Breast epithelium (tissue), 3 donors: ENCODE results near the gene RUVBL2.

ENCODE experiments used
- POLR2A ChIP-seq: fragments of 450-650 bp; IDR thresholded peaks from one replicate; pipeline ENCODE4 v1.6.1; 2016; ENCODE audit warnings: antibody characterized with exemption, mild to moderate bottlenecking, moderate library complexity
- POLR2AphosphoS5 ChIP-seq, 3 donors: sonication (generic); formaldehyde crosslinking; IDR thresholded peaks; one replicate each; pipeline ENCODE4 v1.6.1; 2017; ENCODE audit warnings: antibody characterized with exemption in 3 of 3
- TF ChIP-seq, protein P1 (sequence below), 3 donors: fragments of 450-650 bp; IDR thresholded peaks; one replicate each; pipeline ENCODE4 v1.5.1; 2016 to 2017; ENCODE audit warnings: antibody characterized with exemption in 3 of 3, mild to moderate bottlenecking in 3 of 3, moderate library complexity in 3 of 3

DNA sequence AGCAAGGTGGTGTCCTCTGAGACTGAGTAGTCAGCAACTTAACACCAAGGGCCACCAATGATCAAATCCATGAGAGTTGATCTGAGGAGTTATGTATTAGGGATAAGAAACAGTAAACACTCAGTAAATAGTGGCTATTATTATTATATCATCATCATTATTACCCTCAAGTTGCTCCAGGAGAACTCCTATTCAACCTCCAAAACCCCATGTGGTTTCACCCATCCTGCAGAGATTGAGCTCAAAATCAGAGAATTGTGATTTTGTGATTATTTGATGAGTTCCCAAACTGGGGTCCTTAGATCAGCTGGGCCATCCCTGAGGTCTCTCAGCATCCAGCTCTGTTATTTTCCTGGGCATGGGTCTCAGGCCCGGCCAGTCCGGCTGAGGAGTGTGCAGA, 67.3 kb downstream of the RUVBL2 start:
- TF ChIP-seq, protein P1, sequence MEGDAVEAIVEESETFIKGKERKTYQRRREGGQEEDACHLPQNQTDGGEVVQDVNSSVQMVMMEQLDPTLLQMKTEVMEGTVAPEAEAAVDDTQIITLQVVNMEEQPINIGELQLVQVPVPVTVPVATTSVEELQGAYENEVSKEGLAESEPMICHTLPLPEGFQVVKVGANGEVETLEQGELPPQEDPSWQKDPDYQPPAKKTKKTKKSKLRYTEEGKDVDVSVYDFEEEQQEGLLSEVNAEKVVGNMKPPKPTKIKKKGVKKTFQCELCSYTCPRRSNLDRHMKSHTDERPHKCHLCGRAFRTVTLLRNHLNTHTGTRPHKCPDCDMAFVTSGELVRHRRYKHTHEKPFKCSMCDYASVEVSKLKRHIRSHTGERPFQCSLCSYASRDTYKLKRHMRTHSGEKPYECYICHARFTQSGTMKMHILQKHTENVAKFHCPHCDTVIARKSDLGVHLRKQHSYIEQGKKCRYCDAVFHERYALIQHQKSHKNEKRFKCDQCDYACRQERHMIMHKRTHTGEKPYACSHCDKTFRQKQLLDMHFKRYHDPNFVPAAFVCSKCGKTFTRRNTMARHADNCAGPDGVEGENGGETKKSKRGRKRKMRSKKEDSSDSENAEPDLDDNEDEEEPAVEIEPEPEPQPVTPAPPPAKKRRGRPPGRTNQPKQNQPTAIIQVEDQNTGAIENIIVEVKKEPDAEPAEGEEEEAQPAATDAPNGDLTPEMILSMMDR (IDR thresholded peaks at IDR 0.05): no peak
- TF ChIP-seq POLR2AphosphoS5 (IDR thresholded peaks at IDR 0.05) (no peak), POLR2A (no peak)
